ENCODE data around the gene SMIM22. TPM values are rescaled to one million over a fixed set of nuclear protein-coding genes. Genes with fewer than 3 reads are reported as not detected.

SMIM22 gene
- polyA plus RNA-seq, 2 of the 4 experiments (the other 2 are of a cell fraction), result not detected

- Histone ChIP-seq H3K27ac (no peak overlapping the region), H3K4me3 (no peak overlapping the region), H3K4me1 (peaks cover 17% of the 10 kb centered on the region), H3K9me3 (no peaks in the 10 kb centered on the region), H3K4me2 (peak overlapping the region; percentile 88; the same call in 1 of the 3 replicates)
- ATAC-seq, result no peak
- FAIRE-seq, result no peak
- CTCF ChIA-PET, result interaction anchor here (0.8 kb wide), 2 partner anchors 21 to 56 kb away, joined by 3 read pairs; no protein-coding TSS in a partner anchor
- DNase-seq (ENCODE audit: low read depth in 1 of 2, low spot score in 1 of 2), result no peak
- POLR2A ChIA-PET, result no interaction called here
- TF ChIP-seq RARB (CRISPR knock-in tag; IDR thresholded peaks at IDR 0.05) (no peak), PBX3 (IDR thresholded peaks at IDR 0.05) (no peak), ZSCAN20 (CRISPR knock-in tag; IDR thresholded peaks at IDR 0.05) (no peak), MYC (IDR thresholded peaks at IDR 0.05; ENCODE audit: borderline replicate concordance, low read length) (no peak), NPAS2 (CRISPR knock-in tag; IDR thresholded peaks at IDR 0.05; ENCODE audit: borderline replicate concordance) (no peak), EHMT2 (IDR thresholded peaks at IDR 0.05; ENCODE audit: low read depth) (no peak), ATOH8 (CRISPR knock-in tag; IDR thresholded peaks at IDR 0.05; ENCODE audit: low read depth) (no peak), FOSB (CRISPR knock-in tag; IDR thresholded peaks at IDR 0.05) (no peak), MAX (IDR thresholded peaks at IDR 0.05) (no peak), ZC3H11A (IDR thresholded peaks at IDR 0.05) (no peak), BCL3 (IDR thresholded peaks at IDR 0.05) (no peak)
- WGBS (ENCODE audit: missing lambda C conversion rate), result 90% methylated on average over 22 of the region's 26 CpGs
Measured at GRCh38 chr16:4803898-4804762, 9.0 kb downstream of the SMIM22 start.

GRCh38 chr16:4805231-4805630 is 10.1 kb downstream of the SMIM22 start:
- Histone ChIP-seq H3K27ac (no peak overlapping the region), H3K4me2 (no peak overlapping the region), H3K4me1 (peaks cover 17% of the 10 kb centered on the region), H3K4me3 (no peak overlapping the region), H3K9me3 (no peaks in the 10 kb centered on the region)
- ChIA-PET POLR2A (no interaction called here), CTCF (interaction anchor here (0.8 kb wide), 2 partner anchors 20 to 55 kb away, joined by 3 read pairs; no protein-coding TSS in a partner anchor)
- ATAC-seq (no peak), DNase-seq (ENCODE audit: low read depth in 1 of 2, low spot score in 1 of 2) (no peak), FAIRE-seq (no peak)
- WGBS (ENCODE audit: missing lambda C conversion rate), result 86% methylated on average over 11 of the region's 11 CpGs
- TF ChIP-seq RARB (CRISPR knock-in tag; IDR thresholded peaks at IDR 0.05) (no peak), CBX2 (IDR thresholded peaks at IDR 0.05; ENCODE audit: borderline replicate concordance, low read depth) (no peak), BHLHE40 (IDR thresholded peaks at IDR 0.05; ENCODE audit: low read depth, low read length) (no peak), JUNB (IDR thresholded peaks at IDR 0.05) (no peak), KDM5A (IDR thresholded peaks at IDR 0.05) (no peak), EP300 (IDR thresholded peaks at IDR 0.05) (no peak), NPAS2 (CRISPR knock-in tag; IDR thresholded peaks at IDR 0.05; ENCODE audit: borderline replicate concordance) (no peak), ZSCAN20 (CRISPR knock-in tag; IDR thresholded peaks at IDR 0.05) (no peak), ZFP36 (IDR thresholded peaks at IDR 0.05; ENCODE audit: borderline replicate concordance, partially characterized antibody) (no peak), PHF8 (IDR thresholded peaks at IDR 0.05; ENCODE audit: borderline replicate concordance, low read depth) (no peak), ZC3H11A (IDR thresholded peaks at IDR 0.05) (no peak), EHF (CRISPR knock-in tag; IDR thresholded peaks at IDR 0.05) (no peak), HDAC2 (IDR thresholded peaks at IDR 0.05) (no peak), CTCF (IDR thresholded peaks at IDR 0.05) (no peak)
